GM20431 (cell line): ENCODE measurements around the gene RBPJ.

Experiments used
- in situ Hi-C: fragments of 300-500 bp; cut with MseI, MboI; formaldehyde crosslinking; loops from one replicate; pipeline ENCODE4 v1.15.0; 2020; ENCODE audit warnings: low sequenced_read_pairs; ENCODE audit not compliant: unreplicated experiment

The RBPJ gene

GRCh38 chr4:26450418-26450817, 129.6 kb downstream of the RBPJ start:
- in situ Hi-C loops: loop anchor here (25.0 kb wide), 1 partner anchor 287 kb away; no protein-coding TSS in a partner anchor

GRCh38 chr4:26451597-26451996, 130.8 kb downstream of the RBPJ start:
- in situ Hi-C loops: loop anchor here (25.0 kb wide), 1 partner anchor 286 kb away; no protein-coding TSS in a partner anchor

GRCh38 chr4:26452565-26453531, 132.0 kb downstream of the RBPJ start:
- in situ Hi-C loops: loop anchor here (25.0 kb wide), 1 partner anchor 284 kb away; no protein-coding TSS in a partner anchor

- in situ Hi-C loops: loop anchor here (25.0 kb wide), 1 partner anchor 282 kb away; no protein-coding TSS in a partner anchor
These were observed 134.1 kb downstream of the RBPJ start for GRCh38 chr4:26454961-26455360.

GRCh38 chr4:26455571-26455970, 134.8 kb downstream of the RBPJ start:
- in situ Hi-C loops: loop anchor here (25.0 kb wide), 1 partner anchor 282 kb away; no protein-coding TSS in a partner anchor

GRCh38 chr4:26457412-26457811, 136.6 kb downstream of the RBPJ start:
- in situ Hi-C loops: loop anchor here (25.0 kb wide), 1 partner anchor 280 kb away; no protein-coding TSS in a partner anchor

- in situ Hi-C loops: loop anchor here (25.0 kb wide), 1 partner anchor 279 kb away; no protein-coding TSS in a partner anchor
These were observed 137.3 kb downstream of the RBPJ start for GRCh38 chr4:26458157-26458561.

- in situ Hi-C loops: loop anchor here (25.0 kb wide), 1 partner anchor 278 kb away; no protein-coding TSS in a partner anchor
These were observed 138.4 kb downstream of the RBPJ start for GRCh38 chr4:26459054-26459755.

GRCh38 chr4:26459756-26460530, 139.1 kb downstream of the RBPJ start:
- in situ Hi-C loops: loop anchor here (10.0 to 25.0 kb wide), 2 partner anchors 277 to 545 kb away; no protein-coding TSS in a partner anchor

GRCh38 chr4:26462874-26463273, 142.1 kb downstream of the RBPJ start:
- in situ Hi-C loops: loop anchor here (10.0 to 25.0 kb wide), 2 partner anchors 274 to 542 kb away; no protein-coding TSS in a partner anchor

- in situ Hi-C loops: loop anchor here (10.0 to 25.0 kb wide), 2 partner anchors 274 to 541 kb away; no protein-coding TSS in a partner anchor
These were observed 142.6 kb downstream of the RBPJ start for GRCh38 chr4:26463386-26463785.

GRCh38 chr4:26464420-26465095, 143.7 kb downstream of the RBPJ start:
- in situ Hi-C loops: loop anchor here (10.0 to 25.0 kb wide), 2 partner anchors 273 to 540 kb away; no protein-coding TSS in a partner anchor

- in situ Hi-C loops: loop anchor here (10.0 to 25.0 kb wide), 2 partner anchors 271 to 538 kb away; no protein-coding TSS in a partner anchor
These were observed 145.9 kb downstream of the RBPJ start for GRCh38 chr4:26466578-26467270.

GRCh38 chr4:26467724-26468123, 146.9 kb downstream of the RBPJ start:
- in situ Hi-C loops: loop anchor here (10.0 to 25.0 kb wide), 2 partner anchors 270 to 537 kb away; no protein-coding TSS in a partner anchor

GRCh38 chr4:26468283-26468949, 147.6 kb downstream of the RBPJ start:
- in situ Hi-C loops: loop anchor here (10.0 to 25.0 kb wide), 2 partner anchors 269 to 536 kb away; no protein-coding TSS in a partner anchor

- in situ Hi-C loops: loop anchor here (10.0 to 25.0 kb wide), 2 partner anchors 268 to 536 kb away; no protein-coding TSS in a partner anchor
These were observed 148.2 kb downstream of the RBPJ start for GRCh38 chr4:26468977-26469376.

GRCh38 chr4:26471890-26472289, 151.1 kb downstream of the RBPJ start:
- in situ Hi-C loops: loop anchor here (25.0 kb wide), 1 partner anchor 265 kb away; no protein-coding TSS in a partner anchor
